WTC11 (cell line): Measurements from ENCODE around the gene TCAP. TPM values are rescaled to one million over a fixed set of nuclear protein-coding genes. Genes with fewer than 3 reads are reported as not detected.

Experiments used
- ATAC-seq: fragments of 200-7000 bp; cut with Tn5 transposase; 2 replicates; pipeline ENCODE4 v1.10.0; 2021; ENCODE audit warnings: mild to moderate bottlenecking, moderate library complexity
- CTCF ChIA-PET: fragments of 300-600 bp; sonication (Branson Sonifier 250); formaldehyde crosslinking; loops from one replicate; lab custom pipeline; 2021; ENCODE audit warnings: antibody characterized with exemption; lab: Charles Lee
- POLR2A ChIA-PET: fragments of 350-600 bp; sonication (Branson Sonifier 250); formaldehyde crosslinking; loops from one replicate; lab custom pipeline; 2021; ENCODE audit warnings: antibody characterized with exemption; lab: Charles Lee
- DNase-seq: peaks from one replicate; pipeline ENCODE4 v3.0.0; 2021; ENCODE audit warnings: low spot score
- H3K27ac Mint-ChIP-seq: 2 replicates; pipeline ENCODE4 v1.8.0; 2021; ENCODE audit warnings: mixed read lengths
- H3K27me3 Mint-ChIP-seq: 2 replicates; pipeline ENCODE4 v1.8.0; 2021; ENCODE audit warnings: low read depth, mild to moderate bottlenecking, moderate library complexity, mixed read lengths
- H3K36me3 Mint-ChIP-seq: 2 replicates; pipeline ENCODE4 v1.8.0; 2021; ENCODE audit warnings: mixed read lengths
- H3K4me1 Mint-ChIP-seq: 2 replicates; pipeline ENCODE4 v1.8.0; 2022; ENCODE audit warnings: mixed read lengths
- H3K4me3 Mint-ChIP-seq: 2 replicates; pipeline ENCODE4 v1.8.0; 2021; ENCODE audit warnings: mild to moderate bottlenecking, moderate library complexity, mixed read lengths
- H3K9me3 Mint-ChIP-seq: 2 replicates; pipeline ENCODE4 v1.8.0; 2021; ENCODE audit warnings: mixed read lengths
- CREM ChIP-seq: sonication (generic); formaldehyde crosslinking; IDR thresholded peaks from 2 replicates; pipeline ENCODE4 v1.8.1; 2022; ENCODE audit warnings: mild to moderate bottlenecking, missing genetic modification reagents, moderate library complexity
- ELF4 ChIP-seq: sonication (generic); formaldehyde crosslinking; IDR thresholded peaks from 2 replicates; pipeline ENCODE4 v1.8.1; 2022; ENCODE audit warnings: low read depth, mild to moderate bottlenecking, moderate library complexity, missing genetic modification reagents
- ETV6 ChIP-seq: sonication (generic); formaldehyde crosslinking; IDR thresholded peaks from 2 replicates; pipeline ENCODE4 v1.8.1; 2022; ENCODE audit warnings: mild to moderate bottlenecking, missing genetic modification reagents
- FOXJ3 ChIP-seq: sonication (generic); formaldehyde crosslinking; IDR thresholded peaks from 2 replicates; pipeline ENCODE4 v1.9.0; 2021; ENCODE audit warnings: missing genetic modification reagents, mild to moderate bottlenecking, borderline replicate concordance
- FOXK1 ChIP-seq: sonication (generic); formaldehyde crosslinking; IDR thresholded peaks from 2 replicates; pipeline ENCODE4 v1.8.0; 2022; ENCODE audit warnings: mild to moderate bottlenecking, moderate library complexity, missing genetic modification reagents
- FOXP1 ChIP-seq: sonication (generic); formaldehyde crosslinking; IDR thresholded peaks from 2 replicates; pipeline ENCODE4 v1.8.0; 2022; ENCODE audit warnings: missing genetic modification reagents, mild to moderate bottlenecking, moderate library complexity, borderline replicate concordance
- MXD4 ChIP-seq: fragments of 250-450 bp; sonication (Bioruptor Pico); IDR thresholded peaks from 2 replicates; pipeline ENCODE4 v1.8.0; 2021; ENCODE audit warnings: mild to moderate bottlenecking, moderate library complexity, borderline replicate concordance
- NR1H2 ChIP-seq: sonication (generic); formaldehyde crosslinking; IDR thresholded peaks from 2 replicates; pipeline ENCODE4 v1.9.0; 2021; ENCODE audit warnings: mild to moderate bottlenecking, moderate library complexity, missing genetic modification reagents
- RORB ChIP-seq: fragments of 250-450 bp; sonication (Bioruptor Pico); IDR thresholded peaks from 2 replicates; pipeline ENCODE4 v1.9.0; 2021; ENCODE audit warnings: mild to moderate bottlenecking
- TP53 ChIP-seq: sonication (generic); formaldehyde crosslinking; IDR thresholded peaks from 2 replicates; pipeline ENCODE4 v1.8.1; 2023; ENCODE audit warnings: mild to moderate bottlenecking, missing genetic modification reagents
- ZNF219 ChIP-seq: sonication (generic); formaldehyde crosslinking; IDR thresholded peaks from 2 replicates; pipeline ENCODE4 v1.8.0; 2023; ENCODE audit warnings: missing genetic modification reagents, mild to moderate bottlenecking, borderline replicate concordance
- ZNF671 ChIP-seq: fragments of 250-450 bp; sonication (Bioruptor Pico); IDR thresholded peaks from 2 replicates; pipeline ENCODE4 v1.8.0; 2021; ENCODE audit warnings: mild to moderate bottlenecking
- total RNA-seq: library from RNA; stranded (reverse); gene quantifications from 3 replicates; pipeline ENCODE4 v1.2.3, GENCODE V29; 2021
- TF ChIP-seq, protein P1 (sequence below): sonication (generic); formaldehyde crosslinking; IDR thresholded peaks from 2 replicates; pipeline ENCODE4 v1.8.1; 2022; ENCODE audit warnings: low read depth, mild to moderate bottlenecking, moderate library complexity, missing genetic modification reagents, borderline replicate concordance
- TF ChIP-seq, protein P2 (sequence below): fragments of 250-450 bp; sonication (Bioruptor Pico); IDR thresholded peaks from 2 replicates; pipeline ENCODE4 v1.9.0; 2021; ENCODE audit warnings: moderate library complexity, mild to moderate bottlenecking, inconsistent platforms, borderline replicate concordance
- TF ChIP-seq, protein P3 (sequence below): sonication (generic); formaldehyde crosslinking; IDR thresholded peaks from 2 replicates; pipeline ENCODE4 v1.8.1; 2022; ENCODE audit warnings: mild to moderate bottlenecking, missing genetic modification reagents, moderate library complexity, borderline replicate concordance
- TF ChIP-seq, protein P4 (sequence below): sonication (generic); formaldehyde crosslinking; IDR thresholded peaks from 2 replicates; pipeline ENCODE4 v1.8.1; 2022; ENCODE audit warnings: mild to moderate bottlenecking, moderate library complexity, missing genetic modification reagents
- TF ChIP-seq, protein P5 (sequence below): sonication (generic); formaldehyde crosslinking; IDR thresholded peaks from 2 replicates; pipeline ENCODE4 v1.8.0; 2022; ENCODE audit warnings: mild to moderate bottlenecking, missing genetic modification reagents
- TF ChIP-seq, protein P6 (sequence below): sonication (generic); formaldehyde crosslinking; IDR thresholded peaks from 2 replicates; pipeline ENCODE4 v1.8.0; 2023; ENCODE audit warnings: missing genetic modification reagents, mild to moderate bottlenecking, borderline replicate concordance
- TF ChIP-seq, protein P7 (sequence below): sonication (generic); formaldehyde crosslinking; IDR thresholded peaks from 2 replicates; pipeline ENCODE4 v1.8.1; 2023; ENCODE audit warnings: mild to moderate bottlenecking, missing genetic modification reagents
- TF ChIP-seq, protein P8 (sequence below): sonication (generic); formaldehyde crosslinking; IDR thresholded peaks from 2 replicates; pipeline ENCODE4 v1.8.0; 2022; ENCODE audit warnings: mild to moderate bottlenecking, missing genetic modification reagents

TCAP gene
- total RNA-seq, 1 experiment from 2014 or later, result 2.9 TPM

DNA sequence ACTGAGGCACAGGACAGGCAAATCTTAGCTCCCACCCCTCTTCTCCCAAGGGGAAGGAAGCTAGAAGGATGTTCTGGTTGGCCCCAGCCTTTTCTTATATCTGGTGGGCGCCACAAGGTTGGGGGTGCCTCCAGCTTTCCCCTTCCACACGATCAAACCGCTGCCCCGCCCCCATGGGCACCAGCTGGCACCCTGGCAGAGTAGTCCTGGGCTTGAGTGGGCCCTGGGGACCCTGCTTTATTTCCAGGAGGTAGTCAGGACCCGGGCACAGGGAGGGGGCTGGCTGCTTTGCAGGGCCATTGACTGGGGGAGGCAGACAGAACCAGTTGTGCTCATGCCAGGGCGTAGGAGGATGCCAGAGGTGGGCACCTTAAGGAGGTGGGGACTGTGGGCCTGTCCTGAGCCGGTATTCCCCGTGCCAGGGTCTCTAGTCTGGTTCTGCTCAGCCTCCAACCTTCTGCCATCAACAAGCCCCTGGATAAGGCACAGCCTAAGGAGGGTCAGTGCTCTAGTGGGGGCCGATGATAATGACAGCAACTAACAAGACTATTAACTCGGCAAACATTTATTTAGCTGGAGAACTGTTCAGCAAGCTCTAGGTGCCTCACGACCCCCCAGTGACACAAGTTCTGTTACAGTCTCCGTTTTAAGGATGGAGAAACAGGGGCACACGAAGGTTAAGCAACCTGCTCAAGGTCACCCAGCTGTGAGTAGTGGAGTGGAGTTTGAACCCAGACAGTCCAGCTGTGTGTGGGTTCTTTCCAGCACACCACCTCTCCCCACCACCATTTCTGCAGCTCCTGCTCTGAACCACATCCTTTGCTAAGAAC, 46.0 kb upstream of the TCAP start:
- DNase-seq (no peak), ATAC-seq (no peak)
- TF ChIP-seq ELF4 (CRISPR knock-in tag) (no peak), CREM (CRISPR knock-in tag) (no peak), FOXK1 (CRISPR knock-in tag) (no peak), RORB (CRISPR knock-in tag) (no peak), NR1H2 (CRISPR knock-in tag) (no peak), ETV6 (CRISPR knock-in tag) (no peak), TP53 (CRISPR knock-in tag) (no peak), FOXP1 (CRISPR knock-in tag) (no peak), MXD4 (CRISPR knock-in tag) (no peak), ZNF671 (no peak), ZNF219 (CRISPR knock-in tag) (no peak), FOXJ3 (CRISPR knock-in tag) (no peak)
- TF ChIP-seq, protein P1, sequence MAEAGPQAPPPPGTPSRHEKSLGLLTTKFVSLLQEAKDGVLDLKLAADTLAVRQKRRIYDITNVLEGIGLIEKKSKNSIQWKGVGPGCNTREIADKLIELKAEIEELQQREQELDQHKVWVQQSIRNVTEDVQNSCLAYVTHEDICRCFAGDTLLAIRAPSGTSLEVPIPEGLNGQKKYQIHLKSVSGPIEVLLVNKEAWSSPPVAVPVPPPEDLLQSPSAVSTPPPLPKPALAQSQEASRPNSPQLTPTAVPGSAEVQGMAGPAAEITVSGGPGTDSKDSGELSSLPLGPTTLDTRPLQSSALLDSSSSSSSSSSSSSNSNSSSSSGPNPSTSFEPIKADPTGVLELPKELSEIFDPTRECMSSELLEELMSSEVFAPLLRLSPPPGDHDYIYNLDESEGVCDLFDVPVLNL (CRISPR knock-in tag), result no peak
- TF ChIP-seq, protein P2, sequence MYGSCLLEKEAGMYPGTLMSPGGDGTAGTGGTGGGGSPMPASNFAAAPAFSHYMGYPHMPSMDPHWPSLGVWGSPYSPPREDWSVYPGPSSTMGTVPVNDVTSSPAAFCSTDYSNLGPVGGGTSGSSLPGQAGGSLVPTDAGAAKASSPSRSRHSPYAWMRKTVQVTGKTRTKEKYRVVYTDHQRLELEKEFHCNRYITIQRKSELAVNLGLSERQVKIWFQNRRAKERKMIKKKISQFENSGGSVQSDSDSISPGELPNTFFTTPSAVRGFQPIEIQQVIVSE (CRISPR knock-in tag), result no peak
- TF ChIP-seq, protein P3, sequence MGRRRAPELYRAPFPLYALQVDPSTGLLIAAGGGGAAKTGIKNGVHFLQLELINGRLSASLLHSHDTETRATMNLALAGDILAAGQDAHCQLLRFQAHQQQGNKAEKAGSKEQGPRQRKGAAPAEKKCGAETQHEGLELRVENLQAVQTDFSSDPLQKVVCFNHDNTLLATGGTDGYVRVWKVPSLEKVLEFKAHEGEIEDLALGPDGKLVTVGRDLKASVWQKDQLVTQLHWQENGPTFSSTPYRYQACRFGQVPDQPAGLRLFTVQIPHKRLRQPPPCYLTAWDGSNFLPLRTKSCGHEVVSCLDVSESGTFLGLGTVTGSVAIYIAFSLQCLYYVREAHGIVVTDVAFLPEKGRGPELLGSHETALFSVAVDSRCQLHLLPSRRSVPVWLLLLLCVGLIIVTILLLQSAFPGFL (CRISPR knock-in tag), result no peak
- TF ChIP-seq, protein P4, sequence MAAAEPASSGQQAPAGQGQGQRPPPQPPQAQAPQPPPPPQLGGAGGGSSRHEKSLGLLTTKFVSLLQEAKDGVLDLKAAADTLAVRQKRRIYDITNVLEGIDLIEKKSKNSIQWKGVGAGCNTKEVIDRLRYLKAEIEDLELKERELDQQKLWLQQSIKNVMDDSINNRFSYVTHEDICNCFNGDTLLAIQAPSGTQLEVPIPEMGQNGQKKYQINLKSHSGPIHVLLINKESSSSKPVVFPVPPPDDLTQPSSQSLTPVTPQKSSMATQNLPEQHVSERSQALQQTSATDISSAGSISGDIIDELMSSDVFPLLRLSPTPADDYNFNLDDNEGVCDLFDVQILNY (CRISPR knock-in tag), result no peak
- TF ChIP-seq, protein P5, sequence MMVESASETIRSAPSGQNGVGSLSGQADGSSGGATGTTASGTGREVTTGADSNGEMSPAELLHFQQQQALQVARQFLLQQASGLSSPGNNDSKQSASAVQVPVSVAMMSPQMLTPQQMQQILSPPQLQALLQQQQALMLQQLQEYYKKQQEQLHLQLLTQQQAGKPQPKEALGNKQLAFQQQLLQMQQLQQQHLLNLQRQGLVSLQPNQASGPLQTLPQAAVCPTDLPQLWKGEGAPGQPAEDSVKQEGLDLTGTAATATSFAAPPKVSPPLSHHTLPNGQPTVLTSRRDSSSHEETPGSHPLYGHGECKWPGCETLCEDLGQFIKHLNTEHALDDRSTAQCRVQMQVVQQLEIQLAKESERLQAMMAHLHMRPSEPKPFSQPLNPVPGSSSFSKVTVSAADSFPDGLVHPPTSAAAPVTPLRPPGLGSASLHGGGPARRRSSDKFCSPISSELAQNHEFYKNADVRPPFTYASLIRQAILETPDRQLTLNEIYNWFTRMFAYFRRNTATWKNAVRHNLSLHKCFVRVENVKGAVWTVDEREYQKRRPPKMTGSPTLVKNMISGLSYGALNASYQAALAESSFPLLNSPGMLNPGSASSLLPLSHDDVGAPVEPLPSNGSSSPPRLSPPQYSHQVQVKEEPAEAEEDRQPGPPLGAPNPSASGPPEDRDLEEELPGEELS (CRISPR knock-in tag), result no peak
- TF ChIP-seq, protein P6, sequence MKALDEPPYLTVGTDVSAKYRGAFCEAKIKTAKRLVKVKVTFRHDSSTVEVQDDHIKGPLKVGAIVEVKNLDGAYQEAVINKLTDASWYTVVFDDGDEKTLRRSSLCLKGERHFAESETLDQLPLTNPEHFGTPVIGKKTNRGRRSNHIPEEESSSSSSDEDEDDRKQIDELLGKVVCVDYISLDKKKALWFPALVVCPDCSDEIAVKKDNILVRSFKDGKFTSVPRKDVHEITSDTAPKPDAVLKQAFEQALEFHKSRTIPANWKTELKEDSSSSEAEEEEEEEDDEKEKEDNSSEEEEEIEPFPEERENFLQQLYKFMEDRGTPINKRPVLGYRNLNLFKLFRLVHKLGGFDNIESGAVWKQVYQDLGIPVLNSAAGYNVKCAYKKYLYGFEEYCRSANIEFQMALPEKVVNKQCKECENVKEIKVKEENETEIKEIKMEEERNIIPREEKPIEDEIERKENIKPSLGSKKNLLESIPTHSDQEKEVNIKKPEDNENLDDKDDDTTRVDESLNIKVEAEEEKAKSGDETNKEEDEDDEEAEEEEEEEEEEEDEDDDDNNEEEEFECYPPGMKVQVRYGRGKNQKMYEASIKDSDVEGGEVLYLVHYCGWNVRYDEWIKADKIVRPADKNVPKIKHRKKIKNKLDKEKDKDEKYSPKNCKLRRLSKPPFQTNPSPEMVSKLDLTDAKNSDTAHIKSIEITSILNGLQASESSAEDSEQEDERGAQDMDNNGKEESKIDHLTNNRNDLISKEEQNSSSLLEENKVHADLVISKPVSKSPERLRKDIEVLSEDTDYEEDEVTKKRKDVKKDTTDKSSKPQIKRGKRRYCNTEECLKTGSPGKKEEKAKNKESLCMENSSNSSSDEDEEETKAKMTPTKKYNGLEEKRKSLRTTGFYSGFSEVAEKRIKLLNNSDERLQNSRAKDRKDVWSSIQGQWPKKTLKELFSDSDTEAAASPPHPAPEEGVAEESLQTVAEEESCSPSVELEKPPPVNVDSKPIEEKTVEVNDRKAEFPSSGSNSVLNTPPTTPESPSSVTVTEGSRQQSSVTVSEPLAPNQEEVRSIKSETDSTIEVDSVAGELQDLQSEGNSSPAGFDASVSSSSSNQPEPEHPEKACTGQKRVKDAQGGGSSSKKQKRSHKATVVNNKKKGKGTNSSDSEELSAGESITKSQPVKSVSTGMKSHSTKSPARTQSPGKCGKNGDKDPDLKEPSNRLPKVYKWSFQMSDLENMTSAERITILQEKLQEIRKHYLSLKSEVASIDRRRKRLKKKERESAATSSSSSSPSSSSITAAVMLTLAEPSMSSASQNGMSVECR (CRISPR knock-in tag), result no peak
- TF ChIP-seq, protein P7, sequence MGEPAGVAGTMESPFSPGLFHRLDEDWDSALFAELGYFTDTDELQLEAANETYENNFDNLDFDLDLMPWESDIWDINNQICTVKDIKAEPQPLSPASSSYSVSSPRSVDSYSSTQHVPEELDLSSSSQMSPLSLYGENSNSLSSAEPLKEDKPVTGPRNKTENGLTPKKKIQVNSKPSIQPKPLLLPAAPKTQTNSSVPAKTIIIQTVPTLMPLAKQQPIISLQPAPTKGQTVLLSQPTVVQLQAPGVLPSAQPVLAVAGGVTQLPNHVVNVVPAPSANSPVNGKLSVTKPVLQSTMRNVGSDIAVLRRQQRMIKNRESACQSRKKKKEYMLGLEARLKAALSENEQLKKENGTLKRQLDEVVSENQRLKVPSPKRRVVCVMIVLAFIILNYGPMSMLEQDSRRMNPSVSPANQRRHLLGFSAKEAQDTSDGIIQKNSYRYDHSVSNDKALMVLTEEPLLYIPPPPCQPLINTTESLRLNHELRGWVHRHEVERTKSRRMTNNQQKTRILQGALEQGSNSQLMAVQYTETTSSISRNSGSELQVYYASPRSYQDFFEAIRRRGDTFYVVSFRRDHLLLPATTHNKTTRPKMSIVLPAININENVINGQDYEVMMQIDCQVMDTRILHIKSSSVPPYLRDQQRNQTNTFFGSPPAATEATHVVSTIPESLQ (CRISPR knock-in tag), result no peak
- TF ChIP-seq, protein P8, sequence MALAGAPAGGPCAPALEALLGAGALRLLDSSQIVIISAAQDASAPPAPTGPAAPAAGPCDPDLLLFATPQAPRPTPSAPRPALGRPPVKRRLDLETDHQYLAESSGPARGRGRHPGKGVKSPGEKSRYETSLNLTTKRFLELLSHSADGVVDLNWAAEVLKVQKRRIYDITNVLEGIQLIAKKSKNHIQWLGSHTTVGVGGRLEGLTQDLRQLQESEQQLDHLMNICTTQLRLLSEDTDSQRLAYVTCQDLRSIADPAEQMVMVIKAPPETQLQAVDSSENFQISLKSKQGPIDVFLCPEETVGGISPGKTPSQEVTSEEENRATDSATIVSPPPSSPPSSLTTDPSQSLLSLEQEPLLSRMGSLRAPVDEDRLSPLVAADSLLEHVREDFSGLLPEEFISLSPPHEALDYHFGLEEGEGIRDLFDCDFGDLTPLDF (CRISPR knock-in tag), result no peak
- H3K27me3 Mint-ChIP-seq, result peaks cover 82% of the 10 kb centered on the region
- no peak overlapping the region for H3K27ac Mint-ChIP-seq
- POLR2A ChIA-PET, result interaction anchor here (0.8 kb wide), 1 partner anchor 72 kb away, joined by 3 read pairs; no protein-coding TSS in a partner anchor
- no peaks in the 10 kb centered on the region for H3K9me3 Mint-ChIP-seq
- peak overlapping the region; percentile 79; the same call in 1 of the 2 replicates for H3K4me3 Mint-ChIP-seq
- peaks cover 12% of the 10 kb centered on the region for H3K4me1 Mint-ChIP-seq
- CTCF ChIA-PET, result interaction anchor here (0.6 to 23.6 kb wide), 22 partner anchors 7 to 1226 kb away, joined by 3 to 876 read pairs (median 4); partner anchors contain the start of genes MED1, NEUROD2, PNMT and STARD3
- no peaks in the 10 kb centered on the region for H3K36me3 Mint-ChIP-seq
